Activated naive CD4-positive, alpha-beta T cell treated with anti-CD3 and anti-CD28 coated beads for 36 hours (primary cell): ENCODE data around the gene TBC1D3B. TPM values are rescaled to one million over a fixed set of nuclear protein-coding genes. Genes with fewer than 3 reads are reported as not detected.
"Not testable (repeated sequence)": the region's sequence is repeated elsewhere in the genome, so short reads cannot be mapped to it uniquely, and the experiment has no call there.

Source experiments
- CTCF ChIA-PET: fragments of 350-600 bp; sonication (Branson Sonifier 250); formaldehyde crosslinking; loops from one replicate; lab custom pipeline; 2021; ENCODE audit warnings: antibody characterized with exemption; lab: Charles Lee
- DNase-seq: peaks from one replicate; pipeline ENCODE4 v3.0.0-alpha.2; 2020
- H3K27ac Mint-ChIP-seq: one replicate; pipeline ENCODE4 v1.8.0; 2021; ENCODE audit warnings: mild to moderate bottlenecking, mixed read lengths
- H3K27me3 Mint-ChIP-seq: one replicate; pipeline ENCODE4 v1.8.0; 2021; ENCODE audit warnings: low read depth, mixed read lengths
- H3K36me3 Mint-ChIP-seq: one replicate; pipeline ENCODE4 v1.8.0; 2021; ENCODE audit warnings: low read depth, mixed read lengths
- H3K4me1 Mint-ChIP-seq: one replicate; pipeline ENCODE4 v1.8.0; 2021; ENCODE audit warnings: low read depth, mixed read lengths
- H3K4me3 Mint-ChIP-seq: one replicate; pipeline ENCODE4 v1.8.0; 2021; ENCODE audit warnings: mild to moderate bottlenecking, moderate library complexity, mixed read lengths
- H3K9me3 Mint-ChIP-seq: one replicate; pipeline ENCODE4 v1.8.0; 2021; ENCODE audit warnings: mixed read lengths
- intact Hi-C: fragments of 100-400 bp; cut with micrococcal nuclease; formaldehyde crosslinking; loops from one replicate; pipeline ENCODE4 v1.15.1; 2023
- total RNA-seq, 2 experiments: library from RNA; stranded (reverse); gene quantifications; one replicate each; pipeline ENCODE4 v1.2.3, GENCODE V29; 2021

The TBC1D3B gene
- total RNA-seq, 2 experiments from 2014 or later: 1.8 to 2.6 TPM

- H3K27me3 Mint-ChIP-seq: peaks cover 27% of the 10 kb centered on the region
- DNase-seq: no peak
- H3K4me1 Mint-ChIP-seq: no peaks in the 10 kb centered on the region
- H3K36me3 Mint-ChIP-seq: peaks cover under 1% of the 10 kb centered on the region
- intact Hi-C loops: no loop called here
- H3K4me3 Mint-ChIP-seq: no peak overlapping the region
- no peaks in the 10 kb centered on the region for H3K9me3 Mint-ChIP-seq
- CTCF ChIA-PET: interaction anchor here (1.2 to 6.9 kb wide), 2 partner anchors 15 to 156 kb away, joined by 4 to 42 read pairs; no protein-coding TSS in a partner anchor
- H3K27ac Mint-ChIP-seq: no peak overlapping the region
Measured at GRCh38 chr17:36131931-36132330, 44.5 kb downstream of the TBC1D3B start.

- no peak overlapping the region for H3K27ac Mint-ChIP-seq
- H3K36me3 Mint-ChIP-seq: peaks cover 5% of the 10 kb centered on the region
- intact Hi-C loops: no loop called here
- no peak for DNase-seq
- H3K9me3 Mint-ChIP-seq: peaks cover 3% of the 10 kb centered on the region
- H3K4me1 Mint-ChIP-seq: no peaks in the 10 kb centered on the region
- no peak overlapping the region for H3K4me3 Mint-ChIP-seq
- CTCF ChIA-PET: interaction anchor here (0.6 to 6.9 kb wide), 2 partner anchors 16 to 239 kb away, joined by 4 to 42 read pairs; no protein-coding TSS in a partner anchor
- peaks cover 26% of the 10 kb centered on the region for H3K27me3 Mint-ChIP-seq
Measured at GRCh38 chr17:36131421-36131820, 45.0 kb downstream of the TBC1D3B start.

- no peak for DNase-seq
- peaks cover 9% of the 10 kb centered on the region for H3K36me3 Mint-ChIP-seq
- intact Hi-C loops: no loop called here
- H3K27me3 Mint-ChIP-seq: peaks cover 26% of the 10 kb centered on the region
- no peaks in the 10 kb centered on the region for H3K4me1 Mint-ChIP-seq
- H3K9me3 Mint-ChIP-seq: peaks cover 13% of the 10 kb centered on the region
- no peak overlapping the region for H3K27ac Mint-ChIP-seq
- CTCF ChIA-PET: interaction anchor here (0.9 to 1.3 kb wide), 2 partner anchors 19 to 161 kb away, joined by 3 to 4 read pairs; no protein-coding TSS in a partner anchor
- H3K4me3 Mint-ChIP-seq: no peak overlapping the region
Measured at GRCh38 chr17:36130346-36130745, 46.1 kb downstream of the TBC1D3B start.

- CTCF ChIA-PET: interaction anchor here (0.9 kb wide), 1 partner anchor 20 kb away, joined by 3 read pairs; no protein-coding TSS in a partner anchor
- H3K4me3 Mint-ChIP-seq: no peak overlapping the region
- H3K4me1 Mint-ChIP-seq: no peaks in the 10 kb centered on the region
- no peak overlapping the region for H3K27ac Mint-ChIP-seq
- intact Hi-C loops: no loop called here
- peaks cover 9% of the 10 kb centered on the region for H3K36me3 Mint-ChIP-seq
- H3K9me3 Mint-ChIP-seq: peaks cover 17% of the 10 kb centered on the region
- peaks cover 23% of the 10 kb centered on the region for H3K27me3 Mint-ChIP-seq
- no peak for DNase-seq
Measured at GRCh38 chr17:36129616-36130015, 46.8 kb downstream of the TBC1D3B start.

GRCh38 chr17:36128411-36128978 is 47.9 kb downstream of the TBC1D3B start:
- peaks cover 24% of the 10 kb centered on the region for H3K27me3 Mint-ChIP-seq
- peaks cover 17% of the 10 kb centered on the region for H3K9me3 Mint-ChIP-seq
- intact Hi-C loops: no loop called here
- H3K4me1 Mint-ChIP-seq: no peaks in the 10 kb centered on the region
- no peak overlapping the region for H3K4me3 Mint-ChIP-seq
- CTCF ChIA-PET: interaction anchor here (1.1 to 1.2 kb wide), 2 partner anchors 20 to 38 kb away, joined by 3 read pairs; partner anchors contain the start of gene CCL3
- DNase-seq: no peak
- peaks cover 9% of the 10 kb centered on the region for H3K36me3 Mint-ChIP-seq
- no peak overlapping the region for H3K27ac Mint-ChIP-seq

- no peak overlapping the region for H3K27ac Mint-ChIP-seq
Measured at GRCh38 chr17:36127911-36128310, 48.5 kb downstream of the TBC1D3B start.

GRCh38 chr17:36127199-36127893 is 49.1 kb downstream of the TBC1D3B start:
- Mint-ChIP-seq H3K9me3 (peaks cover 17% of the 10 kb centered on the region), H3K36me3 (peaks cover 9% of the 10 kb centered on the region), H3K27ac (no peak overlapping the region), H3K4me1 (no peaks in the 10 kb centered on the region), H3K4me3 (no peak overlapping the region), H3K27me3 (peaks cover 27% of the 10 kb centered on the region)
- CTCF ChIA-PET: interaction anchor here (1.1 to 1.2 kb wide), 2 partner anchors 21 to 37 kb away, joined by 3 read pairs; partner anchors contain the start of gene CCL3
- intact Hi-C loops: no loop called here
- no peak for DNase-seq

More at GRCh38 chr17:36127911-36128310, 48.5 kb downstream of the TBC1D3B start:
- intact Hi-C loops: no loop called here
- peaks cover 25% of the 10 kb centered on the region for H3K27me3 Mint-ChIP-seq
- H3K4me3 Mint-ChIP-seq: no peak overlapping the region
- CTCF ChIA-PET: interaction anchor here (1.1 to 1.2 kb wide), 2 partner anchors 21 to 38 kb away, joined by 3 read pairs; partner anchors contain the start of gene CCL3
- DNase-seq: no peak
- no peaks in the 10 kb centered on the region for H3K4me1 Mint-ChIP-seq
- H3K36me3 Mint-ChIP-seq: peaks cover 9% of the 10 kb centered on the region
- peaks cover 17% of the 10 kb centered on the region for H3K9me3 Mint-ChIP-seq

- no peak overlapping the region for H3K4me3 Mint-ChIP-seq
- H3K9me3 Mint-ChIP-seq: peaks cover 17% of the 10 kb centered on the region
- peaks cover 37% of the 10 kb centered on the region for H3K27me3 Mint-ChIP-seq
- no peaks in the 10 kb centered on the region for H3K4me1 Mint-ChIP-seq
- no peak for DNase-seq
- H3K27ac Mint-ChIP-seq: no peak overlapping the region
- CTCF ChIA-PET: interaction anchor here (4.1 kb wide), 1 partner anchor 24 kb away, joined by 14 read pairs; no protein-coding TSS in a partner anchor
- intact Hi-C loops: no loop called here
- peaks cover 9% of the 10 kb centered on the region for H3K36me3 Mint-ChIP-seq
Measured at GRCh38 chr17:36124879-36125824, 51.3 kb downstream of the TBC1D3B start.

- Mint-ChIP-seq H3K27me3 (peaks cover 32% of the 10 kb centered on the region), H3K9me3 (peaks cover 17% of the 10 kb centered on the region), H3K4me1 (peaks cover 5% of the 10 kb centered on the region), H3K4me3 (no peak overlapping the region), H3K36me3 (peaks cover 9% of the 10 kb centered on the region), H3K27ac (no peak overlapping the region)
- intact Hi-C loops: no loop called here
- CTCF ChIA-PET: interaction anchor here (4.1 kb wide), 1 partner anchor 26 kb away, joined by 14 read pairs; no protein-coding TSS in a partner anchor
- no peak for DNase-seq
Measured at GRCh38 chr17:36123431-36123830, 53.0 kb downstream of the TBC1D3B start.

- H3K4me3 Mint-ChIP-seq, H3K36me3 Mint-ChIP-seq, DNase-seq, intact Hi-C loops, H3K27ac Mint-ChIP-seq: not testable (repeated sequence)
- Mint-ChIP-seq H3K9me3 (peaks cover 11% of the 10 kb centered on the region), H3K4me1 (peaks cover 22% of the 10 kb centered on the region), H3K27me3 (peaks cover 32% of the 10 kb centered on the region)
- CTCF ChIA-PET: interaction anchor here (3.8 kb wide), 1 partner anchor 28 kb away, joined by 15 read pairs; no protein-coding TSS in a partner anchor
Measured at GRCh38 chr17:36121099-36121498, 55.3 kb downstream of the TBC1D3B start.

GRCh38 chr17:36120221-36120620 is 56.2 kb downstream of the TBC1D3B start:
- DNase-seq: no peak
- no peak overlapping the region for H3K27ac Mint-ChIP-seq
- peaks cover 2% of the 10 kb centered on the region for H3K9me3 Mint-ChIP-seq
- peaks cover 22% of the 10 kb centered on the region for H3K4me1 Mint-ChIP-seq
- H3K4me3 Mint-ChIP-seq: no peak overlapping the region
- intact Hi-C loops: no loop called here
- H3K36me3 Mint-ChIP-seq: no peaks in the 10 kb centered on the region
- CTCF ChIA-PET: interaction anchor here (0.6 to 3.8 kb wide), 3 partner anchors 29 to 172 kb away, joined by 3 to 15 read pairs (median 4); no protein-coding TSS in a partner anchor
- H3K27me3 Mint-ChIP-seq: peaks cover 32% of the 10 kb centered on the region
